HEK293 (cell line): Measurements from ENCODE around the gene KLHL14.

Experiments used
- CTCF ChIA-PET: fragments of 350-600 bp; formaldehyde crosslinking; extraction: SDS; loops from one replicate; lab custom pipeline; 2021; ENCODE audit warnings: antibody characterized with exemption; lab: Yijun Ruan, JAX
- POLR2A ChIA-PET: fragments of 300-600 bp; formaldehyde crosslinking; extraction: SDS; loops from one replicate; lab custom pipeline; 2020; ENCODE audit warnings: antibody characterized with exemption, inconsistent platforms; lab: Yijun Ruan, JAX
- H3K27ac ChIP-seq: fragments of 200-500 bp; sonication (Bioruptor generic); 2 replicates; pipeline ENCODE4 v1.5.1; 2014; ENCODE audit warnings: low read depth, low read length, control low read depth, inconsistent platforms; ENCODE audit errors: extremely low read depth
- H3K36me3 ChIP-seq, 2 experiments: fragments of 200-500 bp in 1 of 2; sonication (Bioruptor generic) in 1 of 2; 1 replicate in 1 of 2; 2 replicates in 1 of 2; pipeline ENCODE4 v1.5.1; 2014 to 2017; ENCODE audit warnings: inconsistent platforms in 2 of 2, low read length in 2 of 2; ENCODE audit not compliant: control insufficient read depth in 2 of 2, insufficient read depth in 1 of 2
- H3K4me1 ChIP-seq: fragments of 200-500 bp; sonication (Bioruptor generic); 2 replicates; pipeline ENCODE4 v1.5.1; 2014; ENCODE audit warnings: mild to moderate bottlenecking, low read length, inconsistent platforms; ENCODE audit not compliant: control insufficient read depth, insufficient read depth
- H3K4me3 ChIP-seq: 2 replicates; pipeline ENCODE4 v1.5.1; 2011; ENCODE audit warnings: low read depth, mild to moderate bottlenecking, control low read depth, low read length, moderate library complexity
- H3K9me3 ChIP-seq: fragments of 200-500 bp; sonication (Bioruptor generic); 2 replicates; pipeline ENCODE4 v1.5.1; 2014; ENCODE audit warnings: low read depth, low read length, inconsistent platforms; ENCODE audit not compliant: control insufficient read depth, insufficient read depth
- CTCF ChIP-seq: fragments of 450-650 bp; formaldehyde crosslinking; IDR thresholded peaks from 2 replicates; pipeline ENCODE4 v1.5.1; 2016; ENCODE audit warnings: missing biosample characterization, missing genetic modification characterization
- GLI2 ChIP-seq: fragments of 450-650 bp; formaldehyde crosslinking; IDR thresholded peaks from 2 replicates; pipeline ENCODE4; 2017; ENCODE audit warnings: missing biosample characterization, missing genetic modification characterization, low read depth, borderline replicate concordance
- KLF9 ChIP-seq: fragments of 450-650 bp; formaldehyde crosslinking; IDR thresholded peaks from 2 replicates; pipeline ENCODE4 v1.5.1; 2016; ENCODE audit warnings: missing biosample characterization, missing genetic modification characterization, low read depth
- PATZ1 ChIP-seq: fragments of 450-650 bp; formaldehyde crosslinking; IDR thresholded peaks from 2 replicates; pipeline ENCODE4 v1.5.1; 2016; ENCODE audit warnings: missing biosample characterization, missing genetic modification characterization
- PRDM1 ChIP-seq: fragments of 450-650 bp; formaldehyde crosslinking; IDR thresholded peaks from 2 replicates; pipeline ENCODE4; 2016; ENCODE audit warnings: missing biosample characterization, missing genetic modification characterization
- REST ChIP-seq: fragments of 450-650 bp; formaldehyde crosslinking; IDR thresholded peaks from 2 replicates; pipeline ENCODE4 v1.5.1; 2016; ENCODE audit warnings: missing biosample characterization, missing genetic modification characterization
- SCRT1 ChIP-seq: fragments of 450-650 bp; formaldehyde crosslinking; IDR thresholded peaks from 2 replicates; pipeline ENCODE4 v1.5.1; 2016; ENCODE audit warnings: missing biosample characterization, missing genetic modification characterization, borderline replicate concordance
- WT1 ChIP-seq: fragments of 450-650 bp; formaldehyde crosslinking; IDR thresholded peaks from 2 replicates; pipeline ENCODE4 v1.5.1; 2016; ENCODE audit warnings: missing biosample characterization, missing genetic modification characterization
- ZNF138 ChIP-seq: fragments of 450-650 bp; formaldehyde crosslinking; IDR thresholded peaks from 2 replicates; pipeline ENCODE4 v1.5.1; 2016; ENCODE audit warnings: missing biosample characterization, missing genetic modification characterization, borderline replicate concordance
- ZNF335 ChIP-seq: fragments of 450-650 bp; formaldehyde crosslinking; conservative IDR thresholded peaks from 2 replicates; pipeline ENCODE4 v1.5.1; 2016; ENCODE audit warnings: missing biosample characterization, missing genetic modification characterization
- ZNF37A ChIP-seq: fragments of 450-650 bp; IDR thresholded peaks from 2 replicates; pipeline ENCODE4 v1.5.1; 2018; ENCODE audit warnings: missing biosample characterization, missing genetic modification characterization
- ZNF510 ChIP-seq: fragments of 450-650 bp; formaldehyde crosslinking; IDR thresholded peaks from 2 replicates; pipeline ENCODE4 v1.5.1; 2018; ENCODE audit warnings: mild to moderate bottlenecking, missing genetic modification characterization, missing biosample characterization; ENCODE audit not compliant: insufficient replicate concordance
- ZNF521 ChIP-seq: fragments of 450-650 bp; formaldehyde crosslinking; IDR thresholded peaks from 2 replicates; pipeline ENCODE4 v1.5.1; 2017; ENCODE audit warnings: missing biosample characterization, mild to moderate bottlenecking, missing genetic modification characterization
- ZNF692 ChIP-seq: fragments of 450-650 bp; formaldehyde crosslinking; IDR thresholded peaks from 2 replicates; pipeline ENCODE4 v1.5.1; 2016; ENCODE audit warnings: missing biosample characterization, missing genetic modification characterization
- ZXDB ChIP-seq: fragments of 450-650 bp; formaldehyde crosslinking; IDR thresholded peaks from 2 replicates; pipeline ENCODE4 v1.5.1; 2016; ENCODE audit warnings: missing biosample characterization, missing genetic modification characterization
- TF ChIP-seq, protein P1 (sequence below): fragments of 450-650 bp; formaldehyde crosslinking; optimal IDR thresholded peaks from 2 replicates; pipeline ENCODE3; 2016; ENCODE audit warnings: missing biosample characterization, mild to moderate bottlenecking, missing genetic modification characterization
- TF ChIP-seq, protein P2 (sequence below): fragments of 450-650 bp; formaldehyde crosslinking; IDR thresholded peaks from 2 replicates; pipeline ENCODE4 v1.5.1; 2017; ENCODE audit warnings: missing biosample characterization, missing genetic modification characterization
- TF ChIP-seq, protein P3 (sequence below): fragments of 450-650 bp; formaldehyde crosslinking; conservative IDR thresholded peaks from 2 replicates; pipeline ENCODE4 v1.5.1; 2016; ENCODE audit warnings: low read depth, missing biosample characterization, missing genetic modification characterization

Gene KLHL14

DNA sequence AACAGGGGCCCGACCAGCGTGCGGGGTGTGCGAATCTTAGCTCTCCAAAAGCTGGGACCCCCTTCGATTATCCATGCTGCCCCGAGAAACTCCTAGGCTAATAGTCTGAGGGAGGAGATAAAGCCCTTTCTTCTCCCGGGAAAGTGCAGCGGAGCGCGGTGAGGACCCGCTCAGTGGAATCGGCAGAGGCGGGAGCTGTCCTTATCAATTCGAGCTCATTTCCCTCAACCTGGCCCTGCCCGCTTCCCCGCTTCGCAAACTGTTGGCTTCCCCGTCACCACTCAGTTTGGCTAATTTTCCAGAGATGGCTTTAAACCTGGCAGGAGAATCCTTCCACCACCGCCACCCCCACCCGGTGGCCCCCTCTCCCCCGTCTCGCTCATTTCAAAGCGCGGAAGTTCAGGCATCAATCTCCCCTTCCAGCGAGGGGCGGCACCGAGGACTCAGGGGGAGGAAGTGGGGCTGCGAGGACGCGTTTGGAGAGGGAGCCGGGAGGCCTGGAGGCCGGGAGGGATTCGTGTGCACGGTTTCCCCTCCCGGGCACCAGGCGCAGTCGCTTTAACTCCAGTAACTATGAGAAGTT, 1.6 kb downstream of the KLHL14 start:
- H3K9me3 ChIP-seq, result no peaks in the 10 kb centered on the region
- H3K4me1 ChIP-seq, result peaks cover 3% of the 10 kb centered on the region; the same call in 1 of the 2 replicates
- CTCF ChIA-PET, result interaction anchor here (1.6 kb wide), 1 partner anchor 57 kb away, joined by 7 read pairs; no protein-coding TSS in a partner anchor
- H3K36me3 ChIP-seq, result no peaks in the 10 kb centered on the region
- POLR2A ChIA-PET, result interaction anchor here (0.7 to 1.3 kb wide), 3 partner anchors 64 to 300 kb away, joined by 3 to 4 read pairs (median 3); partner anchors contain the start of gene GAREM1
- H3K27ac ChIP-seq, result peak overlapping the region; percentile 74
- H3K4me3 ChIP-seq, result peak overlapping the region; percentile 51
- TF ChIP-seq SCRT1 (tag by site-specific recombination) (no peak), ZNF510 (no peak), ZNF692 (tag by site-specific recombination) (peak; percentile 52; the same call in 1 of the 2 replicates), ZXDB (tag by site-specific recombination) (peak; percentile 52; the same call in 1 of the 2 replicates), CTCF (tag by site-specific recombination) (peak; percentile 8; the same call in 1 of the 2 replicates), ZNF138 (tag by site-specific recombination) (no peak), PATZ1 (peak; percentile 73), REST (tag by site-specific recombination) (peak; percentile 70; the same call in 1 of the 2 replicates), KLF9 (tag by site-specific recombination) (peak; percentile 42; the same call in 1 of the 2 replicates), GLI2 (no peak), ZNF521 (tag by site-specific recombination) (no peak), PRDM1 (tag by site-specific recombination) (0 out of 2 replicates have a peak, but pooled peaks have one; percentile 15), WT1 (tag by site-specific recombination) (no peak), ZNF37A (tag by site-specific recombination) (no peak), ZNF335 (tag by site-specific recombination) (peak; percentile 91)
- TF ChIP-seq, protein P1, sequence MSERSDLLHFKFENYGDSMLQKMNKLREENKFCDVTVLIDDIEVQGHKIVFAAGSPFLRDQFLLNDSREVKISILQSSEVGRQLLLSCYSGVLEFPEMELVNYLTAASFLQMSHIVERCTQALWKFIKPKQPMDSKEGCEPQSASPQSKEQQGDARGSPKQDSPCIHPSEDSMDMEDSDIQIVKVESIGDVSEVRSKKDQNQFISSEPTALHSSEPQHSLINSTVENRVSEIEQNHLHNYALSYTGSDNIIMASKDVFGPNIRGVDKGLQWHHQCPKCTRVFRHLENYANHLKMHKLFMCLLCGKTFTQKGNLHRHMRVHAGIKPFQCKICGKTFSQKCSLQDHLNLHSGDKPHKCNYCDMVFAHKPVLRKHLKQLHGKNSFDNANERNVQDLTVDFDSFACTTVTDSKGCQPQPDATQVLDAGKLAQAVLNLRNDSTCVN (tag by site-specific recombination), result peak; percentile 45
- TF ChIP-seq, protein P2, sequence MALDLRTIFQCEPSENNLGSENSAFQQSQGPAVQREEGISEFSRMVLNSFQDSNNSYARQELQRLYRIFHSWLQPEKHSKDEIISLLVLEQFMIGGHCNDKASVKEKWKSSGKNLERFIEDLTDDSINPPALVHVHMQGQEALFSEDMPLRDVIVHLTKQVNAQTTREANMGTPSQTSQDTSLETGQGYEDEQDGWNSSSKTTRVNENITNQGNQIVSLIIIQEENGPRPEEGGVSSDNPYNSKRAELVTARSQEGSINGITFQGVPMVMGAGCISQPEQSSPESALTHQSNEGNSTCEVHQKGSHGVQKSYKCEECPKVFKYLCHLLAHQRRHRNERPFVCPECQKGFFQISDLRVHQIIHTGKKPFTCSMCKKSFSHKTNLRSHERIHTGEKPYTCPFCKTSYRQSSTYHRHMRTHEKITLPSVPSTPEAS (tag by site-specific recombination), result no peak
- TF ChIP-seq, protein P3, sequence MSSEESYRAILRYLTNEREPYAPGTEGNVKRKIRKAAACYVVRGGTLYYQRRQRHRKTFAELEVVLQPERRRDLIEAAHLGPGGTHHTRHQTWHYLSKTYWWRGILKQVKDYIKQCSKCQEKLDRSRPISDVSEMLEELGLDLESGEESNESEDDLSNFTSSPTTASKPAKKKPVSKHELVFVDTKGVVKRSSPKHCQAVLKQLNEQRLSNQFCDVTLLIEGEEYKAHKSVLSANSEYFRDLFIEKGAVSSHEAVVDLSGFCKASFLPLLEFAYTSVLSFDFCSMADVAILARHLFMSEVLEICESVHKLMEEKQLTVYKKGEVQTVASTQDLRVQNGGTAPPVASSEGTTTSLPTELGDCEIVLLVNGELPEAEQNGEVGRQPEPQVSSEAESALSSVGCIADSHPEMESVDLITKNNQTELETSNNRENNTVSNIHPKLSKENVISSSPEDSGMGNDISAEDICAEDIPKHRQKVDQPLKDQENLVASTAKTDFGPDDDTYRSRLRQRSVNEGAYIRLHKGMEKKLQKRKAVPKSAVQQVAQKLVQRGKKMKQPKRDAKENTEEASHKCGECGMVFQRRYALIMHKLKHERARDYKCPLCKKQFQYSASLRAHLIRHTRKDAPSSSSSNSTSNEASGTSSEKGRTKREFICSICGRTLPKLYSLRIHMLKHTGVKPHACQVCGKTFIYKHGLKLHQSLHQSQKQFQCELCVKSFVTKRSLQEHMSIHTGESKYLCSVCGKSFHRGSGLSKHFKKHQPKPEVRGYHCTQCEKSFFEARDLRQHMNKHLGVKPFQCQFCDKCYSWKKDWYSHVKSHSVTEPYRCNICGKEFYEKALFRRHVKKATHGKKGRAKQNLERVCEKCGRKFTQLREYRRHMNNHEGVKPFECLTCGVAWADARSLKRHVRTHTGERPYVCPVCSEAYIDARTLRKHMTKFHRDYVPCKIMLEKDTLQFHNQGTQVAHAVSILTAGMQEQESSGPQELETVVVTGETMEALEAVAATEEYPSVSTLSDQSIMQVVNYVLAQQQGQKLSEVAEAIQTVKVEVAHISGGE (tag by site-specific recombination), result peak; percentile 85
